ENCODE results near the gene PTPRCAP. TPM values are rescaled to one million over a fixed set of nuclear protein-coding genes. Genes with fewer than 3 reads are reported as not detected.

Gene PTPRCAP
- total RNA-seq, 1 experiment from 2014 or later = 1.3 TPM

GRCh38 chr11:67397536-67397935, 39.9 kb downstream of the PTPRCAP start:
- no peak for DNase-seq
- Mint-ChIP-seq H3K36me3 (ENCODE audit: insufficient read depth, unreplicated experiment) (peaks cover 66% of the 10 kb centered on the region), H3K9me3 (ENCODE audit: low read depth, unreplicated experiment) (no peaks in the 10 kb centered on the region), H3K4me3 (ENCODE audit: low read depth, unreplicated experiment) (no peak overlapping the region), H3K27me3 (ENCODE audit: unreplicated experiment) (no peaks in the 10 kb centered on the region), H3K4me1 (ENCODE audit: low read depth, unreplicated experiment) (peaks cover 15% of the 10 kb centered on the region), H3K27ac (ENCODE audit: unreplicated experiment) (no peak overlapping the region)
- intact Hi-C loops (cut with micrococcal nuclease; ENCODE audit: unreplicated experiment) = no loop called here
- no peak for TF ChIP-seq CTCF (IDR thresholded peaks at IDR 0.05; ENCODE audit: unreplicated experiment)
- no TSS peak for BruUV-seq (replicated peaks)
- CTCF ChIA-PET = no interaction called here

- CTCF ChIA-PET = no interaction called here
- H3K27me3 Mint-ChIP-seq (ENCODE audit: unreplicated experiment) = no peaks in the 10 kb centered on the region
- BruUV-seq (replicated peaks) = no TSS peak
- peaks cover 73% of the 10 kb centered on the region for H3K36me3 Mint-ChIP-seq (ENCODE audit: insufficient read depth, unreplicated experiment)
- TF ChIP-seq CTCF (IDR thresholded peaks at IDR 0.05; ENCODE audit: unreplicated experiment) = no peak
- intact Hi-C loops (cut with micrococcal nuclease; ENCODE audit: unreplicated experiment) = no loop called here
- DNase-seq = no peak
- peaks cover 18% of the 10 kb centered on the region for H3K4me1 Mint-ChIP-seq (ENCODE audit: low read depth, unreplicated experiment)
- no peak overlapping the region for H3K27ac Mint-ChIP-seq (ENCODE audit: unreplicated experiment)
- no peak overlapping the region for H3K4me3 Mint-ChIP-seq (ENCODE audit: low read depth, unreplicated experiment)
- no peaks in the 10 kb centered on the region for H3K9me3 Mint-ChIP-seq (ENCODE audit: low read depth, unreplicated experiment)
Observed at GRCh38 chr11:67396587-67397389, 40.7 kb downstream of the PTPRCAP start.

DNA sequence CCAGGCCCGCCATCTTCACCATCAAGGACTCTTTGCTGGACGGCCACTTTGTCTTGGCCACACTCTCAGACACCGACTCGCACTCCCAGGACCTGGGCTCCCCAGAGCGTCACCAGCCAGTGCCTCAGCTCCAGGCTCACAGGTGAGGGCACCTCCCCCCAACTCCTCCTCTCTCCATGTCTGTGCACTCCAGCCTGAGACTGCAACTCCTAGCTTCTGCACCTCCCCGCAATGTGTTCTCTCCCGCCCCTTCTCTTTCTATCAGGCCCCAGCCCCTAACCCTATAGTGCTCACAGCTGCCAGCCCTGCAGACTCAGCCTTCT, 41.3 kb downstream of the PTPRCAP start:
- Mint-ChIP-seq H3K4me3 (ENCODE audit: low read depth, unreplicated experiment) (no peak overlapping the region), H3K36me3 (ENCODE audit: insufficient read depth, unreplicated experiment) (peaks cover 79% of the 10 kb centered on the region), H3K4me1 (ENCODE audit: low read depth, unreplicated experiment) (peaks cover 18% of the 10 kb centered on the region), H3K27ac (ENCODE audit: unreplicated experiment) (no peak overlapping the region), H3K27me3 (ENCODE audit: unreplicated experiment) (no peaks in the 10 kb centered on the region), H3K9me3 (ENCODE audit: low read depth, unreplicated experiment) (no peaks in the 10 kb centered on the region)
- no TSS peak for BruUV-seq (replicated peaks)
- intact Hi-C loops (cut with micrococcal nuclease; ENCODE audit: unreplicated experiment) = no loop called here
- no peak for TF ChIP-seq CTCF (IDR thresholded peaks at IDR 0.05; ENCODE audit: unreplicated experiment)
- CTCF ChIA-PET = no interaction called here
- no peak for DNase-seq

DNA sequence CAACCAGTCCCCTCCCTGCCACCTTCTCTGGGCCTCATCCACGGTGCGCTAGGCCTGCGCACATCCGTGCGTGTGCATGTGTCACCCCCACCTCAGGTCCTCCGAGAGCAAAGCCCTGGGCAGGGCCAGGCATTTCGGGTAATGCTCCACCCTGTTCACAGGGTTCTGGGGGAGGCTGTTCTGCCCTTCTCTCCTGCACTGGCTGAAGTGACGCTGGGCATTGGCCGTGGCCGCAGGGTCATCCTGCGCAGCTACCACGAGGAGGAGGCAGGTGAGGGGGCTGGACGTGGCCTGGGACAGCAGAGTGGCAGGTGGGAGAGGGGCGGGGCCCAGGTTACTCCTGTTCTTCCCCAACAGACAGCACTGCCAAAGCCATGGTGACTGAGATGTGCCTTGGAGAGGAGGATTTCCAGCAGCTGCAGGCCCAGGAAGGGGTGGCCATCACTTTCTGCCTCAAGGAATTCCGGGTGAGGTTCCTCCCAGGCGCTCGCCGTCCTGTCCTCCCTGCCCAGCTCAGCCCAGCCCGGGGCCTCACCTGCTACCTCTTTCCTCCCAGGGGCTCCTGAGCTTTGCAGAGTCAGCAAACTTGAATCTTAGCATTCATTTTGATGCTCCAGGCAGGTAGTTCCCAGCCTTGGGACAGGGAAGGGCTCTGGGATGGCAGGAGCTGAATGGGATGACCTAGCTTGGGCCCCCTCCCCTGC, 41.8 kb downstream of the PTPRCAP start:
- DNase-seq = no peak
- CTCF ChIA-PET = no interaction called here
- H3K4me1 Mint-ChIP-seq (ENCODE audit: low read depth, unreplicated experiment) = peaks cover 18% of the 10 kb centered on the region
- intact Hi-C loops (cut with micrococcal nuclease; ENCODE audit: unreplicated experiment) = no loop called here
- H3K4me3 Mint-ChIP-seq (ENCODE audit: low read depth, unreplicated experiment) = no peak overlapping the region
- peaks cover 79% of the 10 kb centered on the region for H3K36me3 Mint-ChIP-seq (ENCODE audit: insufficient read depth, unreplicated experiment)
- no TSS peak for BruUV-seq (replicated peaks)
- no peak overlapping the region for H3K27ac Mint-ChIP-seq (ENCODE audit: unreplicated experiment)
- TF ChIP-seq CTCF (IDR thresholded peaks at IDR 0.05; ENCODE audit: unreplicated experiment) = no peak
- H3K9me3 Mint-ChIP-seq (ENCODE audit: low read depth, unreplicated experiment) = no peaks in the 10 kb centered on the region
- no peaks in the 10 kb centered on the region for H3K27me3 Mint-ChIP-seq (ENCODE audit: unreplicated experiment)

All from Calu3 (cell line).